Panc1 (cell line): Measurements from ENCODE around the gene RPL13. TPM values are rescaled to one million over a fixed set of nuclear protein-coding genes. Genes with fewer than 3 reads are reported as not detected.

Experiments used
- ATAC-seq: fragments of 200-7000 bp; cut with Tn5 transposase; 2 replicates; pipeline ENCODE4 v1.9.1; 2020; ENCODE audit warnings: mild to moderate bottlenecking, moderate library complexity
- BruUV-seq: library from RNA; stranded (reverse); fragments of 400-500 nt; replicated peaks from 2 replicates; lab custom pipeline; 2021; lab: Mats Ljungman, UMichigan
- CTCF ChIA-PET: fragments of 300-600 bp; sonication (Branson Sonifier 250); formaldehyde crosslinking; loops from one replicate; lab custom pipeline; 2022; ENCODE audit warnings: antibody characterized with exemption; lab: Charles Lee
- POLR2A ChIA-PET: fragments of 300-600 bp; sonication (Branson Sonifier 250); formaldehyde crosslinking; loops from one replicate; lab custom pipeline; 2022; ENCODE audit warnings: antibody characterized with exemption; lab: Charles Lee
- DNase-seq: peaks from one replicate; pipeline ENCODE4 v3.0.0-alpha.2; 2010; ENCODE audit warnings: low read depth, low spot score
- H3K27ac ChIP-seq: 2 replicates; pipeline ENCODE4 v1.5.1; 2011; ENCODE audit warnings: mild to moderate bottlenecking, low read length, inconsistent platforms
- H3K27me3 ChIP-seq: fragments of 200-500 bp; sonication (Bioruptor generic); 2 replicates; pipeline ENCODE4 v1.6.0; 2014; ENCODE audit warnings: low read length, inconsistent platforms; ENCODE audit not compliant: control insufficient read depth, insufficient read depth
- H3K36me3 ChIP-seq: fragments of 200-500 bp; sonication (Bioruptor generic); 2 replicates; pipeline ENCODE4 v1.5.1; 2014; ENCODE audit warnings: inconsistent platforms, mild to moderate bottlenecking, low read length, moderate library complexity; ENCODE audit not compliant: control insufficient read depth, insufficient read depth
- H3K4me1 ChIP-seq: 2 replicates; pipeline ENCODE4 v1.5.1; 2011; ENCODE audit warnings: inconsistent platforms, mild to moderate bottlenecking, low read length, moderate library complexity; ENCODE audit not compliant: control insufficient read depth, insufficient read depth
- H3K4me3 ChIP-seq, 2 experiments: 2 replicates each; pipeline ENCODE4 v1.5.1; 2011 to 2012; ENCODE audit warnings: low read depth in 2 of 2, low read length in 2 of 2, mild to moderate bottlenecking in 2 of 2, inconsistent platforms in 1 of 2, moderate library complexity in 1 of 2
- H3K9me3 ChIP-seq: fragments of 200-500 bp; sonication (Bioruptor generic); 2 replicates; pipeline ENCODE4 v1.5.1; 2014; ENCODE audit warnings: low read depth, mild to moderate bottlenecking, inconsistent platforms, low read length, moderate library complexity; ENCODE audit not compliant: control insufficient read depth, insufficient read depth
- CTCF ChIP-seq: fragments of 450-650 bp; IDR thresholded peaks from 2 replicates; pipeline ENCODE4 v1.5.1; 2017; ENCODE audit warnings: mild to moderate bottlenecking
- POLR2AphosphoS5 ChIP-seq: IDR thresholded peaks from 2 replicates; pipeline ENCODE4 v1.6.1; 2012; ENCODE audit warnings: mild to moderate bottlenecking, low read depth, low read length, moderate library complexity
- REST ChIP-seq, 2 experiments: IDR thresholded peaks; 2 replicates each; pipeline ENCODE4 v1.6.1; 2011 to 2012; ENCODE audit warnings: low read depth in 2 of 2, control low read depth in 1 of 2, low read length in 1 of 2, mild to moderate bottlenecking in 1 of 2, moderate library complexity in 1 of 2; ENCODE audit not compliant: insufficient read depth in 1 of 2
- SIN3A ChIP-seq: IDR thresholded peaks from 2 replicates; pipeline ENCODE4 v1.6.1; 2012; ENCODE audit warnings: low read depth, mild to moderate bottlenecking, low read length, moderate library complexity, borderline replicate concordance; ENCODE audit not compliant: insufficient read depth
- TCF7L2 ChIP-seq: IDR thresholded peaks from 2 replicates; pipeline ENCODE4 v1.6.1; 2011; ENCODE audit warnings: mild to moderate bottlenecking, low read depth, low read length, inconsistent platforms
- in situ Hi-C: cut with HindIII; loops from 2 replicates; pipeline ENCODE4 v1.10.0; 2016; ENCODE audit warnings: low sequenced_read_pairs, low pct_unique_long_range_greater_than_20kb
- intact Hi-C: fragments of 100-400 bp; cut with micrococcal nuclease; formaldehyde crosslinking; loops from one replicate; pipeline ENCODE4 v1.10.0; 2022; ENCODE audit not compliant: unreplicated experiment
- total RNA-seq: library from RNA; stranded (reverse); gene quantifications from one replicate; pipeline ENCODE4 v1.2.1, GENCODE V29; 2021; ENCODE audit not compliant: unreplicated experiment

The RPL13 gene
- total RNA-seq, 1 experiment from 2014 or later, result 965 TPM

GRCh38 chr16:89588413-89589109 lies 28.1 kb downstream of the RPL13 start:
- TF ChIP-seq REST (IDR thresholded peaks at IDR 0.05; ENCODE audit: insufficient read depth in 1 of 2, low read depth in 2 of 2, low read length in 1 of 2) (no peak), TCF7L2 (no peak)
- in situ Hi-C loops (no loop called here), intact Hi-C loops (no loop called here)
- Histone ChIP-seq H3K36me3 (no peaks in the 10 kb centered on the region; the same call in 1 of the 2 replicates), H3K4me1 (no peaks in the 10 kb centered on the region), H3K27ac (no peak overlapping the region), H3K4me3 (no peak overlapping the region), H3K27me3 (no peaks in the 10 kb centered on the region), H3K9me3 (no peaks in the 10 kb centered on the region)
- ATAC-seq (no peak), DNase-seq (no peak)
- POLR2A ChIA-PET, result no interaction called here
- BruUV-seq, result no TSS peak
- CTCF ChIA-PET, result interaction anchor here (0.6 kb wide), 1 partner anchor 28 kb away, joined by 3 read pairs; no protein-coding TSS in a partner anchor

- no TSS peak for BruUV-seq
- POLR2A ChIA-PET, result no interaction called here
- no peaks in the 10 kb centered on the region for H3K9me3 ChIP-seq
These were observed 28.9 kb downstream of the RPL13 start for GRCh38 chr16:89589241-89589926.

More at GRCh38 chr16:89589241-89589926, 28.9 kb downstream of the RPL13 start:
- H3K27me3 ChIP-seq, result no peaks in the 10 kb centered on the region
- no peak for TF ChIP-seq POLR2AphosphoS5
- no peak for TF ChIP-seq REST (IDR thresholded peaks at IDR 0.05; ENCODE audit: insufficient read depth in 1 of 2, low read depth in 2 of 2, low read length in 1 of 2)
- no peak for TF ChIP-seq TCF7L2
- TF ChIP-seq CTCF, result no peak
- no peak for TF ChIP-seq SIN3A
- DNase-seq, result no peak
- no peaks in the 10 kb centered on the region for H3K4me1 ChIP-seq
- CTCF ChIA-PET, result interaction anchor here (0.6 kb wide), 1 partner anchor 27 kb away, joined by 3 read pairs; no protein-coding TSS in a partner anchor
- in situ Hi-C loops (no loop called here), intact Hi-C loops (no loop called here)
- H3K36me3 ChIP-seq, result no peaks in the 10 kb centered on the region; the same call in 1 of the 2 replicates
- no peak overlapping the region for H3K27ac ChIP-seq
- no peak for ATAC-seq
- no peak overlapping the region for H3K4me3 ChIP-seq
